K562 (cell line): ENCODE data around the gene BPNT1. TPM values are rescaled to one million over a fixed set of nuclear protein-coding genes. Genes with fewer than 3 reads are reported as not detected.

ENCODE experiments used
- CGGBP1 ChIP-seq: fragments of 250-450 bp; sonication (Bioruptor Pico); IDR thresholded peaks from 2 replicates; pipeline ENCODE4 v1.9.0; 2021; ENCODE audit warnings: mild to moderate bottlenecking
- CLOCK ChIP-seq: fragments of 250-450 bp; sonication (Bioruptor Pico); IDR thresholded peaks from 2 replicates; pipeline ENCODE4 v1.4.0; 2020; ENCODE audit warnings: mild to moderate bottlenecking, moderate library complexity, borderline replicate concordance
- LEF1 ChIP-seq: fragments of 450-650 bp; IDR thresholded peaks from 2 replicates; pipeline ENCODE4 v1.6.1; 2016; ENCODE audit warnings: mild to moderate bottlenecking
- MCM7 ChIP-seq, 2 experiments: fragments of 450-650 bp; IDR thresholded peaks; 2 replicates each; pipeline ENCODE4 v1.6.1; 2016 to 2018
- MTF1 ChIP-seq: fragments of 250-450 bp; sonication (Bioruptor Pico); IDR thresholded peaks from 2 replicates; pipeline ENCODE4 v1.9.0; 2021; ENCODE audit warnings: moderate library complexity, mild to moderate bottlenecking, inconsistent platforms, borderline replicate concordance
- PTRF ChIP-seq: fragments of 450-650 bp; IDR thresholded peaks from 2 replicates; pipeline ENCODE4 v1.6.1; 2016; ENCODE audit warnings: mild to moderate bottlenecking, missing genetic modification characterization, missing compliant biosample characterization
- RBM34 ChIP-seq: fragments of 200-400 bp; formaldehyde crosslinking; IDR thresholded peaks from 2 replicates; pipeline ENCODE4 v1.6.1; 2018; ENCODE audit warnings: low read length, borderline replicate concordance; ENCODE audit not compliant: insufficient read depth
- RCOR1 ChIP-seq, 2 experiments: IDR thresholded peaks; 2 replicates each; pipeline ENCODE4 v1.6.1; 2012; ENCODE audit warnings: low read depth in 2 of 2, low read length in 2 of 2, borderline replicate concordance in 1 of 2, improper control_type of control experiment in 1 of 2
- RREB1 ChIP-seq: fragments of 250-450 bp; sonication (Bioruptor Pico); IDR thresholded peaks from 2 replicates; pipeline ENCODE4 v1.4.0; 2020
- THAP7 ChIP-seq: fragments of 250-450 bp; sonication (Bioruptor Pico); IDR thresholded peaks from 2 replicates; pipeline ENCODE4 v1.5.0; 2021
- ZBTB34 ChIP-seq: fragments of 250-450 bp; sonication (Bioruptor Pico); IDR thresholded peaks from 2 replicates; pipeline ENCODE4 v1.8.0; 2021; ENCODE audit warnings: mild to moderate bottlenecking, moderate library complexity
- ZNF253 ChIP-seq: fragments of 250-450 bp; sonication (Bioruptor Pico); conservative IDR thresholded peaks from 2 replicates; pipeline ENCODE4 v1.6.1; 2021; ENCODE audit warnings: mild to moderate bottlenecking
- ZNF354B ChIP-seq: fragments of 250-450 bp; sonication (Bioruptor Pico); IDR thresholded peaks from 2 replicates; pipeline ENCODE4 v1.4.0; 2020
- ZNF717 ChIP-seq: fragments of 250-450 bp; sonication (Bioruptor Pico); IDR thresholded peaks from 2 replicates; pipeline ENCODE4 v1.5.0; 2021
- ZNF764 ChIP-seq: fragments of 250-450 bp; sonication (Bioruptor Pico); IDR thresholded peaks from 2 replicates; pipeline ENCODE4 v1.4.0; 2020; ENCODE audit warnings: low read depth, mild to moderate bottlenecking, moderate library complexity
- polyA plus RNA-seq, 8 experiments: library from polyadenylated mRNA; depleted of rRNA in 4 of 8; stranded (reverse) in 5 of 8; unstranded in 3 of 8; fragments of >200 nt; fragmentation: Nextera tagmentation in 2 of 8; fragmentation: Illumina TruSeq in 1 of 8; extraction: Ambion mirVana in 2 of 8; extraction: Trizol in 1 of 8; gene quantifications; 2 replicates each; pipeline versions ENCODE4 v1.2.1 to v1.2.3, GENCODE V29; 2011 to 2014; ENCODE audit warnings: inconsistent platforms in 1 of 8, missing spikeins in 1 of 8
- total RNA-seq, 7 experiments: library from RNA; depleted of rRNA in 6 of 7; stranded (reverse); fragments of >200 nt in 6 of 7; fragmentation: Illumina TruSeq in 2 of 7; extraction: Trizol in 2 of 7; gene quantifications; 2 replicates each; pipeline versions ENCODE4 v1.2.1 to v1.2.3, GENCODE V29; 2011 to 2021; ENCODE audit warnings: low replicate concordance in 1 of 7

The BPNT1 gene
- total and polyA plus RNA-seq, 9 of the 15 experiments (the other 6 are each of a cell fraction or from before 2014, with no cell fraction given), result 30.2 to 73.8 (median 40.5) TPM

- TF ChIP-seq RREB1, result peak; percentile 59
- TF ChIP-seq ZNF354B (CRISPR knock-in tag), result no peak
- TF ChIP-seq ZNF717 (CRISPR knock-in tag), result no peak
- no peak for TF ChIP-seq ZBTB34
- TF ChIP-seq THAP7, result no peak
- no peak for TF ChIP-seq PTRF
- TF ChIP-seq LEF1, result no peak; the same call in 1 of the 2 replicates
- no peak for TF ChIP-seq CLOCK (CRISPR knock-in tag)
- TF ChIP-seq CGGBP1 (CRISPR knock-in tag), result no peak
- no peak for TF ChIP-seq MTF1 (CRISPR knock-in tag)
- TF ChIP-seq RCOR1 (IDR thresholded peaks at IDR 0.05; ENCODE audit: borderline replicate concordance in 1 of 2, low read depth in 2 of 2, low read length in 2 of 2), result peak; percentile 41 to 93; a peak in 2 of 4 replicates
- TF ChIP-seq RBM34, result no peak
- TF ChIP-seq MCM7 (IDR thresholded peaks at IDR 0.05), result no peak
- TF ChIP-seq ZNF253 (CRISPR knock-in tag), result no peak
- no peak for TF ChIP-seq ZNF764 (CRISPR knock-in tag)
Measured at GRCh38 chr1:220046052-220046930, 43.3 kb downstream of the BPNT1 start, which contains the start of gene EPRS1 (continued).
